RWPE1 (cell line): ENCODE data around the gene HPS5.
A peak's percentile ranks its signal among the peaks of the same experiment; 100 is the strongest.

Experiments
- CTCF ChIA-PET: fragments of 350-600 bp; sonication (Branson Sonifier 250); formaldehyde crosslinking; extraction: SDS; loops from one replicate; lab custom pipeline; 2021; lab: Yijun Ruan, JAX
- POLR2A ChIA-PET: fragments of 400-600 bp; formaldehyde crosslinking; extraction: SDS; loops from one replicate; lab custom pipeline; 2020; ENCODE audit warnings: antibody characterized with exemption; ENCODE audit not compliant: low non-redundant PET; lab: Yijun Ruan, JAX
- DNase-seq: peaks from one replicate; pipeline ENCODE4 v3.0.0; 2012; ENCODE audit warnings: low spot score
- H3K27ac ChIP-seq: fragments of 450-650 bp; 2 replicates; pipeline ENCODE4 v1.5.1; 2017
- CTCF ChIP-seq: fragments of 450-650 bp; conservative IDR thresholded peaks from 2 replicates; pipeline ENCODE4 v1.5.1; 2017; ENCODE audit warnings: low read depth, mild to moderate bottlenecking

HPS5 gene

GRCh38 chr11:18307461-18308139 lies 14.3 kb downstream of the HPS5 start:
- H3K27ac ChIP-seq = no peak overlapping the region
- DNase-seq = peak; percentile 42
- no peak for TF ChIP-seq CTCF
- ChIA-PET CTCF (interaction anchor here (0.7 kb wide), 1 partner anchor 10 kb away, joined by 7 read pairs; no protein-coding TSS in a partner anchor), POLR2A (no interaction called here)

- TF ChIP-seq CTCF = no peak
- no peak for DNase-seq
- no peak overlapping the region for H3K27ac ChIP-seq
- CTCF ChIA-PET = no interaction called here
- POLR2A ChIA-PET = no interaction called here
These were observed 17.2 kb downstream of the HPS5 start for GRCh38 chr11:18304745-18305144.

GRCh38 chr11:18299721-18300120 lies 22.2 kb downstream of the HPS5 start:
- POLR2A ChIA-PET = no interaction called here
- DNase-seq = no peak
- CTCF ChIA-PET = no interaction called here
- H3K27ac ChIP-seq = no peak overlapping the region
- no peak for TF ChIP-seq CTCF

- CTCF ChIA-PET = no interaction called here
- POLR2A ChIA-PET = no interaction called here
- TF ChIP-seq CTCF = no peak
- DNase-seq = no peak
- H3K27ac ChIP-seq = no peak overlapping the region
These were observed 26.6 kb downstream of the HPS5 start for GRCh38 chr11:18295316-18295715.

GRCh38 chr11:18294862-18295261 lies 27.1 kb downstream of the HPS5 start:
- no peak for DNase-seq
- no peak for TF ChIP-seq CTCF
- ChIA-PET POLR2A (no interaction called here), CTCF (no interaction called here)
- no peak overlapping the region for H3K27ac ChIP-seq

- ChIA-PET CTCF (no interaction called here), POLR2A (no interaction called here)
- TF ChIP-seq CTCF = no peak
- no peak overlapping the region for H3K27ac ChIP-seq
- no peak for DNase-seq
These were observed 33.0 kb downstream of the HPS5 start for GRCh38 chr11:18288911-18289310.
